HTR-8/SVneo (cell line): ENCODE data around the gene ANO8.
"Not testable (repeated sequence)": the region's sequence is repeated elsewhere in the genome, so short reads cannot be mapped to it uniquely, and the experiment has no call there.

ENCODE experiments used
- DNase-seq: peaks from one replicate; pipeline ENCODE4 v3.0.0; 2011; ENCODE audit warnings: low spot score, mixed read lengths; ENCODE audit not compliant: insufficient read length
- FAIRE-seq: peaks from 2 replicates; lab custom pipeline; 2011; peaks lifted over from hg19 to GRCh38; lab: Jason Lieb, UNC

Gene ANO8

GRCh38 chr19:17294051-17294891, 40.4 kb downstream of the ANO8 start:
- DNase-seq: no peak
- no peak for FAIRE-seq

DNA sequence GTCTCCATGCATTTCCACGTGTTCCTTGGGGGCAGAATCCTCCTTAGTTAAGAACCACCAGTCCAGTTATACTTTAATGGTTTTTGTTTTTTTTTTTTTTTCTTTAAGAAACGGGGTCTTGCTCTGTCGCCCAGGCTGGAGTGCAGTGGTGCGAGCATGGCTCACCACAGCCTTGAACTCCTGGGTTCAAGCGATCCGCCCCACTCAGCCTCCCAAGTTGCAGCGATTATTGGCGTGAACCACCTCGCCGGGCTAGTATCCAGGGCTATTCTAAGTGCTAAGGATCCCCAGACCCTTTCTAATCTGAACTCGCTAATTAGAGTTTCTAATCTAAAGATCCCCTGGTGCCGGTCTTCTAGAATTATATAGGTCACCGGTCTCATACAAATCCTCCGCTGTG, 41.0 kb downstream of the ANO8 start:
- FAIRE-seq (no peak), DNase-seq (no peak)

GRCh38 chr19:17292301-17293074, 42.2 kb downstream of the ANO8 start:
- no peak for FAIRE-seq
- DNase-seq: peak; percentile 85

- FAIRE-seq: no peak
- peak; percentile 60 for DNase-seq
Observed at GRCh38 chr19:17289489-17289888, 45.2 kb downstream of the ANO8 start.

DNA sequence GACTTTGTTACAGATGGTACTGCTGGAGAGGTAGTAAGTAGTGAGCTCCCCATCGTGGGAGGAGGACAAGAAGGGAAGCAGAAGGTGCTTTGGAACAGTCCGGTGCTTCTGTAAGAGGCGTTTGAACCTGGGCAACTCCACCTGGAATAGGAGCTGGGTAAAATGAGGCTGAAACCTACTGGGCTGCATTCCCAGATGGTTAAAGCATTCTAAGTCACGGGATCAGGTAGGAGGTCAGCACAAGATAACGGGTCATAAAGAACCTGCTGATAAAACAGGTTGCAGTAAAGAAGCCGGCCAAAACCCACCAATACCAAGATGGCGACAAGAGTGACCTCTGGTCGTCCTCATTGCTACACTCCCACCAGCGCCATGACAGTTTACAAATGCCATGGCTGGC, 47.9 kb downstream of the ANO8 start:
- DNase-seq: no peak
- FAIRE-seq: no peak

DNA sequence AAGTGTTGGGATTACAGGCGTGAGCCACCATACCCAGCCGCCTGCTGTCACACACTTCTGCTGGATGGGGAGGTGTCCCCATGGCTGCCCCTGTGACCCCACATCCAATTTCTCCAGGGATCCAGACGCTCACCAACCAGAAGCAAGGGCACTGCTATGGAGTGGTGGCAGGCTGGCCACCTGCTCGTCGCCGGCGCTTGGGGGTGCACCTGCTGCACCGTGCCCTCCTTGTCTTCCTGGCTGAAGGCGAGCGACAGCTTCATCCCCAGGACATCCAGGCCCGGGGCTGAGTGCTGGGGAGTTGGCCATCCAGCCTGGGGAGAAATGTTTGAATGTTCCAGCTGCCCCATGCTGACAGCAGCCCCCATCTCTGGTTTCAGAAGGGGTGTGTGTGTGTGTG, 48.4 kb downstream of the ANO8 start:
- FAIRE-seq: no peak
- DNase-seq: no peak

GRCh38 chr19:17285415-17286135, 49.1 kb downstream of the ANO8 start:
- FAIRE-seq (no peak), DNase-seq (no peak)

- FAIRE-seq (no peak), DNase-seq (no peak)
Observed at GRCh38 chr19:17283504-17283996, 51.1 kb downstream of the ANO8 start.

- FAIRE-seq (peak; percentile 92), DNase-seq (peak; percentile 90)
Observed at GRCh38 chr19:17282488-17283125, 52.0 kb downstream of the ANO8 start.

DNA sequence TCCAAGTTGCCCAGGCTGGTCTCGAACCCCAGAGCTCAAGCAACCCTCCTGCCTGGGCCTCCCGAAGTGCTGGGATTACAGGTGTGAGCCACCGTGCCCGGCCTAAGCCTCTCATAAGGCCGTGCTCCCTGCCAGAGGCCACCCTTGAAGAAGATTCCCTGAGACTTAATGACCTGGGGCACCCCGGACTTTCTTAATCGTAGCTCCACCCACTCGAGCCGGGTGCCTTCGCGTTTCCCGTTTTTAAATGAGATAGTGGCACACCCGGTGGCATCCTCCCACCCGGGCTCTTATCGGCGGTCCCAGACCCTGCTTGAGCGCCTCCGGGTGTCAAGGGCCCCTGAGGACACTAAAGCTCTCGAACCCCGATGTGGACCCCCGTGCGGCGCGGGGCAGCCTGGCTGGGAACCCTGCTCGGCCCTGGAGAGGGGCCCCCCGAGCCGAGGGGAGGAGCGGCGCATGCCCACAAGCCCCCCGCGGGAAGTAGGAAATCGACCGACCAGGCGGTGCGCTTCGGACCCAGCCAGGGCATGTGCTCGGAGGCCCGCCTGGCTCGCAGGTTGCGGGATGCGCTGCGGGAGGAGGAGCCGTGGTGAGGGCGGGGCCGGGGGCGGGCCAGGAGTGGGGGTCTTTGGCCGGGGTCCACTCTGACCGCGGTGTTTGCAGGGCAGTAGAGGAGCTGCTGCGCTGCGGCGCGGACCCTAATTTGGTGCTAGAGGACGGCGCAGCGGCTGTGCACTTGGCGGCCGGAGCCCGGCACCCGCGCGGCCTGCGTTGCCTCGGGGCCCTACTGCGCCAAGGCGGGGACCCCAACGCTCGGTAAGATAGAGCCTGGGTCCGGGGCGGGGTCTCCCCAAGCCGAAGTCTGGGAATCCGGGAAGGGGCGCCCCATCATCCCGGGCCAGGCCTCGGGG, 53.0 kb downstream of the ANO8 start, which contains the start of gene ANKLE1:
ANKLE1 (plus strand) TSS at position 511 of the 914 bp plus-strand sequence; CDS start at position 531, 20 bp downstream.
- DNase-seq (no peak), FAIRE-seq (no peak)

DNA sequence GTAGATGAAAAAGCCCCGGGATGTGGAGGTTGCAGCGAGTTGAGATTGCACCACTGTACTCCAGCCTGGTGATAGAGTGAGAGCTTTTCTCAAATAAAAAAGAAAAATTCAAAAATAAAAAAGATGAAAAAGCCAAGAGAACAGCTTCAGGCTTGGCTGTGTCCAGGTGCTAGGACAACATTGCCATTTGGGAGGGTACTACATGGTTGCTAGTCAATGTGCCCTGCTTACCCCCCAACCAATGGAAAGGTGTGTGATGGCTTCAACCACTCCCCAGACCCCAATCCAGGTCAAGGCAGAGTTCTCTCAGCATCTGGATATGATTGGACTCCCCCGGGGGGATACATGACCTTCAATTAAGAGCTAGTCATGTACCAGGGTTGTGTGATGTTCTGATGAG, 55.2 kb downstream of the ANO8 start:
- FAIRE-seq: no peak
- no peak for DNase-seq

- FAIRE-seq: no peak
- DNase-seq: no peak
Observed at GRCh38 chr19:17275441-17276175, 59.0 kb downstream of the ANO8 start.

DNA sequence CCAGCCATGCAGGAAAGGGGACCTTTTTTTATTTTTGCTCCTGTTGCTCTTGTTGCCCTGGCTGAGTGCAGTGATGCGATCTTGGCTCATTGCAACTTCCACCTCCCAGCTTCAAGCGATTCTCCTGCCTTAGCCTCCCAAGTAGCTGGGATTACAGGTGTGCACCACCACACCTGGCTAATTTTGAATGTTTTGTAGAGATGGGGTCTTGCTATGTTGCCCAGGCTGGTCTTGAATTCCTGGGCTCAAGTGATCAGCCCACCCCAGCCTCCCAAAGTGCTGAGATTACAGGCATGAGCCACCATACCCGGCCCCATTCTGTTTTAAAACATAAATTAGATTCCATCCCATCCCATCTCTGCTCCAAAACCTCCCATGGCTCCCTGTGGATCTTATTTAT, 59.8 kb downstream of the ANO8 start:
- FAIRE-seq: not testable (repeated sequence)

More for the DNA sequence above, 59.8 kb downstream of the ANO8 start:
- not testable (repeated sequence) for DNase-seq
